Measurements from ENCODE around the gene LSM3.

LSM3 gene

DNA sequence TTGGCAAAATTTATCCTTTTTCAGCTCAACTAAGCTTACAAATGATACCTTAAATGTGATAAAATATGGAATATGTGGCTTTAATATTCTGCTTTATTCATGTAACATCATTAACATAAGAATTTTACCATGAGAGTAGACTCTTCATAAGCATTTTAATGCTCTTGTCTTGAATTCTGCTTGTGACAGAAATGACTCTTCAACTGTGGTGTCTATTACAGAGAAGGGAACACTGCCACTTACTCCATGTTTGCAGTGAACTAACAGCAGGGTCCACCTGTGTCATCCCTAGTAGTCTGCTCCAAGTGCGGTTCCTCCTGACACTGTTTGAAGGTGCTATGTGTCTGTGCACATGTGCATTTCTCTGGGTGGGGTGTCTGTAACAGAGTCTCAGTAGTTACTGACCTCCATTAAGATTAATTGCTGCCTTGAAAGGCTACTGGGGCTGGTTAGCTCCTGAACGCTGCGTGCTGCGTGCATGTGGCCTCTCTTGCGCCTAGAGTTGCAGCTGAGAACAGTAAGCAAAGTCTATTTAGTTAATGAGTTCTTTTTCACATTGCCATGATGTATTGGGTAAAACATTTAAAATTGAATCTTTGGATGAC is 8.3 kb downstream of the LSM3 start:
- H3K36me3 Mint-ChIP-seq: peaks cover 25% of the 10 kb centered on the region
- no peaks in the 10 kb centered on the region for H3K27me3 Mint-ChIP-seq
- no peak overlapping the region for H3K27ac Mint-ChIP-seq
- H3K4me1 Mint-ChIP-seq (ENCODE audit: low read depth): peaks cover 59% of the 10 kb centered on the region
- no peaks in the 10 kb centered on the region for H3K9me3 Mint-ChIP-seq (ENCODE audit: low read depth)
- H3K4me3 Mint-ChIP-seq: no peak overlapping the region

DNA sequence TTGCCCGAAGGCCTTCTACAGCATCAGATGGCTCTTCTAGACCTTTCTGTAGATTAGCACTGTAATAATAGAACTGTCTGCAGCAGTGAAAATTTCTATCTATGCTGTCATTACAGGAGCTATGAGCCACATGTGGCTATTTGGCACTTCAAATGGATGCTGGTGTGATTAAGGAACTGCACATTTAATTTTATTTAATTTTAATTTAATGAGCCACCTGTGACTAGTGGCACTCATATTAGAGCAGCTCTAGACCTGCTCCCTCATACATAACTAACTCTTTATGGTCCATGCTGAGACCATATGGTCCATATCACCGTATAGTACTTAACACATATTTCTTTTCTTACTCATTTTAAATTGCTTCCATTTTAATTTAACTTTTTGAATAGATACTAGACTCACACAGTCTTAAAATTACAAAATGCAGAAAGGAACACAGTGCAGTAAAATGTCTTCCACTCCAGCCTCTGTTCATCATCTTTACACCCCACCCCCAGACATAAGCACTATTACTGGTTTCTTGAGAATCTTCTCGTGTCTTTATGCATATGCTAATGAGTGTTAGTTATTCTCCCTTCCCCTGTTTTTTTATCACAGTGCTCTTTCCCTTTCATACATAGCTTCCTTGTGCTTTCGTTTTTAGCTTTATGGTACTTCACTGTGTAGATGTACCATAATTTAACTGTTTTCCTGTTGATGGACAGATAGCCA is 9.6 kb downstream of the LSM3 start:
- H3K27ac Mint-ChIP-seq: peak overlapping the region; percentile 46
- H3K27me3 Mint-ChIP-seq: no peaks in the 10 kb centered on the region
- peaks cover 63% of the 10 kb centered on the region for H3K4me1 Mint-ChIP-seq (ENCODE audit: low read depth)
- no peak overlapping the region for H3K4me3 Mint-ChIP-seq
- H3K9me3 Mint-ChIP-seq (ENCODE audit: low read depth): no peaks in the 10 kb centered on the region
- H3K36me3 Mint-ChIP-seq: peaks cover 27% of the 10 kb centered on the region

DNA sequence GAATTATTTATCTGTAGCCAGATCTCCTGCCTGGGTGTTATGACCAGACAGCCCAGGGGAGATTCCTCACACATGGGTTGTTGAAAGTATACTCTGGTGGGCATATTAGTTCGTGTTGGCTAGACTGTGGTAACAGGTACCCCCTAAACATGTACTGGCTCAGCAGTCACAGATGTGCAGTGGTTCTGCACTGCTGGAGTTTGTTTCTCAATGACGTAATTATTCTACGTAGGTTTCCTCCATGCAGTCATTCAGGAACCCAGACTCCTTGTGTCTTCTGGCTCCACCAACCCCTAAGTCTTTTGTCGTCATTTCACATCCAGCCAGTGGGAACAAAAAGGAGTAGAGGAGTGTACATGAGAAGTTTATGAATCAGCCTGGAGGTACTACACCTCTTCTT is 16.2 kb downstream of the LSM3 start:
- peaks cover 11% of the 10 kb centered on the region for H3K36me3 Mint-ChIP-seq

DNA sequence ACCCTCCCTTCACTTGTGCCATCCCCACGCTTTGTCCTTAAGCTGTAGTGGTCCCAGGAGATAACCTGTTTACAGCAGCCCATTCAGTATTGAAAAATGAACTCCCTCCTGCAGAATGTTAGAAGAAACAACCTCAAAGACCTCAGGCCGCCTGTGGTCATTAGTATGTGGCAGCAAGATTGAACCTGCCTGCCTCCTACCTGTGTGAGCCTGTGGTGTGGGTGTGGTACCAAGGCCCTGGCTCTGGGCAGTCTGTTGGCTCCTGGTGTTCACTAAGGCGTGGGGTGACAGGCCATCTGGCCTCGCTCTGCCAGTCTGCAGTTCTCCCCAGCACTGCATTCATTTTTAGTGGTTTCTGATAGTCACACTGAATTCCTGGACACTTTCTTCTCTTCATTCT is 21.0 kb downstream of the LSM3 start:
- Mint-ChIP-seq H3K36me3 (peaks cover 3% of the 10 kb centered on the region), H3K4me3 (no peak overlapping the region), H3K9me3 (ENCODE audit: low read depth) (no peaks in the 10 kb centered on the region), H3K27me3 (no peaks in the 10 kb centered on the region), H3K27ac (no peak overlapping the region), H3K4me1 (ENCODE audit: low read depth) (peaks cover 5% of the 10 kb centered on the region)

More for the DNA sequence above, 16.2 kb downstream of the LSM3 start:
- Mint-ChIP-seq H3K4me3 (no peak overlapping the region), H3K4me1 (ENCODE audit: low read depth) (peaks cover 35% of the 10 kb centered on the region), H3K27ac (no peak overlapping the region), H3K27me3 (no peaks in the 10 kb centered on the region), H3K9me3 (ENCODE audit: low read depth) (no peaks in the 10 kb centered on the region)

DNA sequence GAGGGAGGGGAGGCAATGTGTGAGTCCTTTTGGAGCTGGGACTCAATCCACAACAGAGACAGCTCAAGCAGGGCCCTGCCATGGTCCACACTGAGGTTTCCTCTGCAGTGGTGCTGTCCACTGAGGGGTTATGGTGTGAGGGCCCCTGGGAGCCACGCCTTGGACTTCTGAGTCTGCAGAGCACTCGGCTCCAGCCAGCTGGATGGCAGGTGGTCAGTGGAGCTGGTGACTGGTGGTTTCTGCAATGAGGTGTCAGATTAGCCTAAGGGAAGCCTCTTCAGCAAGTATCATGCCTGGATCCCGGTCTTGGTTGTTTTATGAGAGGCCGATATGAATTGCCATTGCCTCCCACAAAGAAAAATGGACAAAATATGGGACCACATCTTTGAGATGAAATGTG is 21.7 kb downstream of the LSM3 start:
- Mint-ChIP-seq H3K4me1 (ENCODE audit: low read depth) (peaks cover 5% of the 10 kb centered on the region), H3K36me3 (peaks cover 3% of the 10 kb centered on the region), H3K27ac (no peak overlapping the region), H3K4me3 (no peak overlapping the region), H3K27me3 (no peaks in the 10 kb centered on the region), H3K9me3 (ENCODE audit: low read depth) (no peaks in the 10 kb centered on the region)

DNA sequence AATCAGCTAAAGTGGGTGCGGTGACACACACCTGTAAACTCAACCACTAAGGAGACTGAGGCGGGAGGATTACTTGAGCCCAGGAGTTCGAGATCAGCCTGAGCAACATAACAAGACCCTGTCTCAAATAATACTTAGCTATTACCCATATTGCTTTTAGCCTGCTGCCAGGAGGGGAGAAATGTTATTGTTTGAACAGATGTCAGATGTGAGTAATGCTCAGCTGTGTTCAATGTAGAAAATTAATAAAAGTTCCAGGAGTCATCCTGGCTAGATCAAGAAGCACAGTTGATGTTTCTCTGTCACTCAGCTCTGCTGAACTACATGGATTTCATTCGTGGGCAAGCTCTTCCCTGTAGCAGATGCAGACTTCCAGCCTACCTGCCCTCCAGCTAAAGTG is 22.2 kb downstream of the LSM3 start:
- Mint-ChIP-seq H3K36me3 (peaks cover 3% of the 10 kb centered on the region), H3K27ac (no peak overlapping the region), H3K4me1 (ENCODE audit: low read depth) (peaks cover 5% of the 10 kb centered on the region)

DNA sequence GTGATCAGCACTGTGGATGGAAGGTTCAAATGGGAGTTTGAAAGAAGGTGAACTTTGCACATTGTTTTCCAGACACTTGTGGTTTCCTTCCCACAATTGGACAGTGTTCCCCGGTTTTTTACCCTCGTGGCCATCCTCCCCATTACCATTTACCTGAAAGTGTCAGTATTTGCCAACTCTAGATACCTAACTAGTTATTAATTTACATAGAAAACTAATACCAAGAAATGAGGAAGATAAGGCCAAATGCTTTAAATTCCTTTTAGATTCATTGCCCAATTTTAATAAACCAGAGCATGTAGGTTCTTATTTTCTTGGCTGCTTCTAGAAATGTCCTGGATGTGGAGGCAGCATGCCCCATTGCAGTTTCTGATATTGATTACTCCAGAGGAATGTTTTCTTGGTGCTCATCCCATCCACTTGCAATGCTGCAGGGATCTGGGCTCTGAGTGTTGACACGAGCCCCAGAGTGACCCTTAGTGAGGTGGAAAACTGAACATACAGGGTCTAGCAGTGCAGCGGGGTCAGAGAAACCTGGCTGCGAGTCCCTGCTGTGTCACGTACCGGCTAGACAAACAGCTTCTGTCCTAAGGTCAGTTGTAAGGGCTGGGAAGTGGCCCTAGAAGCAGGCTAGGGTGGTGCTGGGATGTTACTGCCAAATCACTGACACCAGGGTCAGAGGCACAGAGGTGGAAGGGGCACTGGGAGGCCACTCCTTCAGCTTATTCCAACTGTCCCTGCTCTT is 23.5 kb downstream of the LSM3 start:
- Mint-ChIP-seq H3K27me3 (no peaks in the 10 kb centered on the region), H3K27ac (no peak overlapping the region), H3K36me3 (no peaks in the 10 kb centered on the region), H3K9me3 (ENCODE audit: low read depth) (no peaks in the 10 kb centered on the region), H3K4me1 (ENCODE audit: low read depth) (peaks cover 5% of the 10 kb centered on the region), H3K4me3 (no peak overlapping the region)

More for the DNA sequence above, 22.2 kb downstream of the LSM3 start:
- no peak overlapping the region for H3K4me3 Mint-ChIP-seq
- H3K9me3 Mint-ChIP-seq (ENCODE audit: low read depth): no peaks in the 10 kb centered on the region
- no peaks in the 10 kb centered on the region for H3K27me3 Mint-ChIP-seq

DNA sequence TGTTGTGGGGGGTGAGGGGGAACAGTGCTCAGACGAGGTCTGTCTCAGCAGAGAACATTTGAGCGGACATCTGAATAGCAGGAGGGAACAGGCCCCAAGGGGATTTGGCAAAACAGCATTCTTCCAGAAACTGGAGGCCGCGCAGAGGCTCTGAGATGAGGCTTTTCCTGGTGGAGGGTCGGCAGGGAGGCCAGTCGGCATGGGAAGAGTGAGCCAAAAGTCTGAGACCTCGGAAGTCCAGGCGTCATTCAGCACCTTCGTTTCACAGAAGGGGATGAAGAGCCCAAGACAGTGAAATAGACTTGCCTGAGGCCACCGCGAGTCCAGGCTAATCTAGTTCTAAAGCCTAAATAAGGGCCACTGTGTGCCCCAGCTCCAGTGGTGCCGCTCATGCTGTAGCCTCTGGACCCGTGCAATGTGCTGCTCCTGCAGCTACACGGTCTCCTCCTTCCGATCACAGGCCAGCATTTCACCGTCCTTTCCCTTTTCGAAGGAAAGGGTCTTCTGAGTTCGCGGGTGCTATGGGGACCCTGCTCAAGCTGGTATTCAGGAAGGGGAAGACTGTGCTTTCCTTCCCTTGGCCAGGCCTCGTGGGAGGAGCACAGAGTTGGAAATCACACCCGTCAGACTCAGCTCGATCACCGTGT is 24.4 kb downstream of the LSM3 start:
- Mint-ChIP-seq H3K27ac (no peak overlapping the region), H3K4me1 (ENCODE audit: low read depth) (peaks cover 5% of the 10 kb centered on the region), H3K9me3 (ENCODE audit: low read depth) (no peaks in the 10 kb centered on the region), H3K4me3 (no peak overlapping the region), H3K36me3 (no peaks in the 10 kb centered on the region), H3K27me3 (no peaks in the 10 kb centered on the region)

DNA sequence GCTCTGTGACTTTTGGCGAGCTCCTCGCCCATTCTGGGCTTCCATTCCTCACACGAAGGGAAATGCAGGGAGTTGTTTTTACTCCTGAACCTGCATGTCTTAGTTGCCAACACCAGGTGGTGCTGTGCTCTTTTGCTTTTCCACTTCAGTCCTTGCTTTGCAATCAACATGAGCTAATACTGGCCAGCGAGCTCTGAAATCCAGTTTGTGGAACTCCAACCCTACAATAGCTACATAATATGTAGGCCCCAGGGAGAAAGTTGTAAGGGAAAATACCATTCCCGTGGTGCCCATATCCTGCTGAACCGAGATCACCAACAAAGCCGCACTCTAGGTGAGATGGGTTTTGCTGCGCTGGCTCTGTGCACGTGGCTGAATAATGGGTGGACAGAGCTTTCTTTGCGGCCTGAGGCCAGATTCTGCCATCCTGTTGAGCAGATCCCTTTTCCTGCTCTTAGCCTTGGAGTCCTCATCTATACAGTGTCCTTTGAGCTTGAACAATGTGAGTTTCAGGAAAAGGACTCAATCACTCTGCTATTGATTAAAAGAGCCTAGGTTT is 25.0 kb downstream of the LSM3 start:
- Mint-ChIP-seq H3K27me3 (no peaks in the 10 kb centered on the region), H3K27ac (no peak overlapping the region), H3K4me3 (no peak overlapping the region), H3K36me3 (no peaks in the 10 kb centered on the region), H3K9me3 (ENCODE audit: low read depth) (no peaks in the 10 kb centered on the region), H3K4me1 (ENCODE audit: low read depth) (peaks cover 5% of the 10 kb centered on the region)

DNA sequence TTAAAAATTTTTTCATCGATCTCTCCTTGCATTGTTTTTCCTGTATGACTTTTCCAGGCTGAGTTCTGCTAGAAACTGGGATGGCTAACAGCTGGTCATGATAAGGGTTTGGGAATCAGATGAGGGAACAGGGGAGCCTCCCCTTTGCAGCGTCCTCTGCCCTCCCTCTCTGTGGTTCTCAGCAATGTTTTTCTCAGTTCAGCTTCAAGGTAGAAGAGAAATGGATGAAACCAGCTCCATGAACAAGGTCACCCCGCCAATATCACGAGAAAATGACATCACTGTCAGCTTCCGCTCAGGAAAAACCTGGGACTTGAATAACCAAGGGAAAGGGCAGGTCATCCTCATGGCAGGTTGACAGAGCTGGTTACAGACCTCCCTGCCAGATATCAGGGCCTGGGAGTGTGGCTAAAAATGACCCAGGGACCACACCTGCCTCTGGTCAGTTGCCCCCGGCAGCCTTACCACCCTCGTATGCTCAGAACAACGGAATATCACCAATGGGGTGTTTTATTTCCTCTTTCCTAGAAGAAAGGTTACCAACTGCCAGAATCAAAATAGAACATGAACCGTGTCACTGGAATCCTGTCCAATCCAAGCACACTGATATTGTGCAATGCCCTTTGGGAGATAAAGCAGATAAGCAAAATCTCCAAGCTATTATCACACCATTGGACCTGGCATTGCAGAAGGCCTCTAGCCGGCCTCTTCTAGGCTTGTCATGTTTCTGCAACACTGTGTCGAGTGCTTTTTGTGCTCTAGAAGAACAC is 26.1 kb downstream of the LSM3 start:
- H3K4me1 Mint-ChIP-seq (ENCODE audit: low read depth): peaks cover 5% of the 10 kb centered on the region
- no peak overlapping the region for H3K4me3 Mint-ChIP-seq
- no peaks in the 10 kb centered on the region for H3K27me3 Mint-ChIP-seq
- no peak overlapping the region for H3K27ac Mint-ChIP-seq
- H3K9me3 Mint-ChIP-seq (ENCODE audit: low read depth): no peaks in the 10 kb centered on the region
- no peaks in the 10 kb centered on the region for H3K36me3 Mint-ChIP-seq

DNA sequence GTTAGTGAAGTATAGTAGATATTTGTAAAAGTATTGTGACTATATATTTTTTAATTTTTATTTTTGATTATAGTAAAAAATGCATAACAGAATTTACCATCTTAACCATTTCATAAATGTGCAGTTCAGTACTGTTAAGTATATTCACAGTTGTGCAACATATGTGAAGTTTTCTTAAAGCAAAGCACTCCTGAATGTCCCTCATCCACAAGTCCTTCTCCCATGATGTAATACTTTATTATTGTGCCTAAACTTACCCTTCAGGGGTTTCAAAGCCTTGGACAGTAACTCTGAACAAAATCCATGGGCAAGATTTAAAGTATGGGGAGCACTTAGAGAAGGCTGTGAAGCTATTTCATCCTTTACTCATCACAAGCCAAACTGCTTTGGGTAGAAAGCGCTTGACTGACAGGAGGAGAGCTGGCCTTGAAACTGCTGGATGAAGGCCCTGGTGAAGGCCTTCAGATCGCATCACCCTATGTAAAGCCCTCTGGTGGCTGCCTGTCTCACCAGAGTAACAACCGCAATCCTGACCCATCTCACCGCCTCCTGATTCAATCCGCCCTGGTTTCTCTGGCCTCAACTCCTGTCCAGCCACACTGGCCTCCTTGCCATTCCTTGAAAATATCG is 28.0 kb downstream of the LSM3 start:
- H3K36me3 Mint-ChIP-seq: peaks cover 2% of the 10 kb centered on the region
- no peaks in the 10 kb centered on the region for H3K27me3 Mint-ChIP-seq
- H3K9me3 Mint-ChIP-seq (ENCODE audit: low read depth): no peaks in the 10 kb centered on the region
- no peak overlapping the region for H3K27ac Mint-ChIP-seq
- peaks cover 5% of the 10 kb centered on the region for H3K4me1 Mint-ChIP-seq (ENCODE audit: low read depth)
- no peak overlapping the region for H3K4me3 Mint-ChIP-seq

DNA sequence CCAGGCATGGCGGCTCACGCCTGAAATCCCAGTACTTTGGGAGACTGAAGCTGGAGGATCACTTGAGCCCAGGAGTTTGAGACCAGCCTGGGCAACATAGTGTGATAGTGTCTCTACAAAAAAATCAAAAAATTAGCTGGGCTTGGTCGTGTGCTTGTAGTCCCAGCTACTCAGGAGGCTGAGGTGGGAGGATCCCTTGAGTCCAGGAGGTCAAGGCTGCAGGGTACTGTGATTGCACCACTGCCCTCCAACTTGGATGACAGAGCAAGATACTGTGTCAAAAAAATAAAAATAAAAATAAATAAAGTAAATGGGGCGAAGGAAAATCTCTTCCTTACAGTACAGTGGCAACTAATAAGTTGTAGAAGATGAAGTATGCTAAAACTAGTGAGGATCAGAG is 29.6 kb downstream of the LSM3 start:
- H3K9me3 Mint-ChIP-seq (ENCODE audit: low read depth): no peaks in the 10 kb centered on the region
- H3K27ac Mint-ChIP-seq: no peak overlapping the region
- H3K4me1 Mint-ChIP-seq (ENCODE audit: low read depth): peaks cover 4% of the 10 kb centered on the region
- H3K36me3 Mint-ChIP-seq: peaks cover 2% of the 10 kb centered on the region
- no peaks in the 10 kb centered on the region for H3K27me3 Mint-ChIP-seq
- H3K4me3 Mint-ChIP-seq: no peak overlapping the region

DNA sequence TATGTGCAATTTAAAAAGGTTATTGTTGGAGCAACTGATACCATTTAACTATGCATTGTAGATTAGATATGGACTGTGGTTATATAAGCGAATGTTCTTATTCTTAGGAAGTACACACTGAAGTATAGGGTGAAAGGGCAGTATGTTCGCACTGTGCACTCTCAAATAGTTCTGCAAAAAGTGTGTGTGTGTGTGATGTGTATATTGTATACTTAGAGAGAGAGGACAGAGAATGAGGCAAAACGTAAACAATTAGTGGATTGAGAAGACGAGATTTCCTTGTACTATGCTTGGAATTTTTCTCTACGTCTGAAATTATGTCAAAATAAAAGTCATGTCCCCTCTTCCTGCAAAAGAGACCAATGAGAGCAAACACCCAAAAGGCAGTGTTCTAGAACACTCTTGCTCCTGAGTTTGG is 30.4 kb downstream of the LSM3 start:
- Mint-ChIP-seq H3K4me1 (ENCODE audit: low read depth) (no peaks in the 10 kb centered on the region), H3K9me3 (ENCODE audit: low read depth) (no peaks in the 10 kb centered on the region)

More for the DNA sequence above, 30.4 kb downstream of the LSM3 start:
- H3K27me3 Mint-ChIP-seq: no peaks in the 10 kb centered on the region
- peaks cover 2% of the 10 kb centered on the region for H3K36me3 Mint-ChIP-seq
- no peak overlapping the region for H3K4me3 Mint-ChIP-seq
- no peak overlapping the region for H3K27ac Mint-ChIP-seq

Measured in activated naive CD8-positive, alpha-beta T cell (primary cell).